ENCODE measurements around the gene NR2F2. TPM values are rescaled to one million over a fixed set of nuclear protein-coding genes. Genes with fewer than 3 reads are reported as not detected.

The NR2F2 gene
- total RNA-seq, 1 experiment from 2014 or later, result 140 TPM

GRCh38 chr15:96342406-96343112, 12.1 kb downstream of the NR2F2 start:
- Histone ChIP-seq H3K36me3 (ENCODE audit: control insufficient read depth, insufficient read depth, low read length) (no peaks in the 10 kb centered on the region), H3K9me3 (no peaks in the 10 kb centered on the region), H3K4me3 (ENCODE audit: low read depth, low read length) (no peak overlapping the region), H3K27me3 (replicated peaks; ENCODE audit: control insufficient read depth, insufficient read depth, low read length) (no peaks in the 10 kb centered on the region), H3K4me1 (no peaks in the 10 kb centered on the region; the same call in none of the 2 replicates)
- TF ChIP-seq CTCF (IDR thresholded peaks at IDR 0.05; ENCODE audit: insufficient read depth in 1 of 2, low read depth in 1 of 2, low read length in 1 of 2, severe bottlenecking in 1 of 2, unreplicated experiment in 1 of 2), result no peak
- peak overlapping the region; percentile 42 for H3K27ac Mint-ChIP-seq (ENCODE audit: unreplicated experiment)
- H3K9me3 Mint-ChIP-seq (ENCODE audit: unreplicated experiment), result no peaks in the 10 kb centered on the region
- DNase-seq, result no peak
- BruUV-seq (replicated peaks), result no TSS peak
- peaks cover 24% of the 10 kb centered on the region for H3K4me1 Mint-ChIP-seq (ENCODE audit: low read depth, unreplicated experiment)
- H3K36me3 Mint-ChIP-seq (ENCODE audit: insufficient read depth, unreplicated experiment), result peaks cover 100% of the 10 kb centered on the region
- intact Hi-C loops (cut with micrococcal nuclease; ENCODE audit: unreplicated experiment), result no loop called here
- H3K4me3 Mint-ChIP-seq (ENCODE audit: unreplicated experiment), result peak overlapping the region; percentile 45
- no peaks in the 10 kb centered on the region for H3K27me3 Mint-ChIP-seq (ENCODE audit: insufficient read depth, unreplicated experiment)
- ChIA-PET CTCF (no interaction called here), POLR2A (no interaction called here)

- no TSS peak for BruUV-seq (replicated peaks)
- DNase-seq, result no peak
- no peak for TF ChIP-seq CTCF (IDR thresholded peaks at IDR 0.05; ENCODE audit: insufficient read depth in 1 of 2, low read depth in 1 of 2, low read length in 1 of 2, severe bottlenecking in 1 of 2, unreplicated experiment in 1 of 2)
- Mint-ChIP-seq H3K9me3 (ENCODE audit: unreplicated experiment) (no peaks in the 10 kb centered on the region), H3K36me3 (ENCODE audit: insufficient read depth, unreplicated experiment) (peaks cover 100% of the 10 kb centered on the region), H3K4me1 (ENCODE audit: low read depth, unreplicated experiment) (peaks cover 24% of the 10 kb centered on the region), H3K27me3 (ENCODE audit: insufficient read depth, unreplicated experiment) (no peaks in the 10 kb centered on the region), H3K27ac (ENCODE audit: unreplicated experiment) (peak overlapping the region; percentile 75), H3K4me3 (ENCODE audit: unreplicated experiment) (no peak overlapping the region)
- Histone ChIP-seq H3K9me3 (no peaks in the 10 kb centered on the region), H3K4me3 (ENCODE audit: low read depth, low read length) (no peak overlapping the region), H3K4me1 (no peaks in the 10 kb centered on the region; the same call in none of the 2 replicates), H3K27me3 (replicated peaks; ENCODE audit: control insufficient read depth, insufficient read depth, low read length) (no peaks in the 10 kb centered on the region), H3K36me3 (ENCODE audit: control insufficient read depth, insufficient read depth, low read length) (no peaks in the 10 kb centered on the region)
- ChIA-PET POLR2A (no interaction called here), CTCF (no interaction called here)
- intact Hi-C loops (cut with micrococcal nuclease; ENCODE audit: unreplicated experiment), result no loop called here
These were observed 12.9 kb downstream of the NR2F2 start for GRCh38 chr15:96343113-96344059.

GRCh38 chr15:96344060-96344705, 13.7 kb downstream of the NR2F2 start:
- no TSS peak for BruUV-seq (replicated peaks)
- H3K27me3 ChIP-seq (replicated peaks; ENCODE audit: control insufficient read depth, insufficient read depth, low read length), result no peaks in the 10 kb centered on the region

More at GRCh38 chr15:96344060-96344705, 13.7 kb downstream of the NR2F2 start:
- peaks cover 100% of the 10 kb centered on the region for H3K36me3 Mint-ChIP-seq (ENCODE audit: insufficient read depth, unreplicated experiment)
- H3K27ac Mint-ChIP-seq (ENCODE audit: unreplicated experiment), result peak overlapping the region; percentile 75
- ChIA-PET CTCF (no interaction called here), POLR2A (no interaction called here)
- intact Hi-C loops (cut with micrococcal nuclease; ENCODE audit: unreplicated experiment), result no loop called here
- no peak for DNase-seq
- no peaks in the 10 kb centered on the region for H3K9me3 ChIP-seq
- no peaks in the 10 kb centered on the region; the same call in 1 of the 2 replicates for H3K4me1 ChIP-seq
- H3K27me3 Mint-ChIP-seq (ENCODE audit: insufficient read depth, unreplicated experiment), result no peaks in the 10 kb centered on the region
- no peak for TF ChIP-seq CTCF (IDR thresholded peaks at IDR 0.05; ENCODE audit: insufficient read depth in 1 of 2, low read depth in 1 of 2, low read length in 1 of 2, severe bottlenecking in 1 of 2, unreplicated experiment in 1 of 2)
- H3K4me1 Mint-ChIP-seq (ENCODE audit: low read depth, unreplicated experiment), result peaks cover 30% of the 10 kb centered on the region
- no peak overlapping the region for H3K4me3 ChIP-seq (ENCODE audit: low read depth, low read length)
- H3K4me3 Mint-ChIP-seq (ENCODE audit: unreplicated experiment), result peak overlapping the region; percentile 17
- no peaks in the 10 kb centered on the region for H3K9me3 Mint-ChIP-seq (ENCODE audit: unreplicated experiment)
- no peaks in the 10 kb centered on the region for H3K36me3 ChIP-seq (ENCODE audit: control insufficient read depth, insufficient read depth, low read length)

All from Caco-2 (cell line).